Neural cell (in vitro differentiated cells): ENCODE results near the gene EIF4G3. TPM values are rescaled to one million over a fixed set of nuclear protein-coding genes. Genes with fewer than 3 reads are reported as not detected.

ENCODE experiments used
- H2AFZ ChIP-seq: fragments of 200-600, 300-800 bp; sonication (generic), shearing (Covaris generic); 2 replicates; pipeline ENCODE4 v1.6.0; 2014; ENCODE audit warnings: low read depth, mild to moderate bottlenecking, antibody characterized with exemption, low read length, moderate library complexity
- H3F3A ChIP-seq: fragments of 200-600 bp; shearing (Covaris generic); 2 replicates; pipeline ENCODE4 v1.6.1; 2016; ENCODE audit warnings: mild to moderate bottlenecking, moderate library complexity, mixed read lengths, antibody characterized with exemption, low read length; ENCODE audit not compliant: insufficient read depth, poor library complexity, severe bottlenecking
- H3K27ac ChIP-seq: fragments of 200-600, 300-800 bp; sonication (generic), shearing (Covaris generic); 2 replicates; pipeline ENCODE4 v1.5.1; 2014; ENCODE audit warnings: mild to moderate bottlenecking, low read length, moderate library complexity
- H3K27me3 ChIP-seq: fragments of 300-800, 200-600 bp; sonication (generic), shearing (Covaris generic); 2 replicates; pipeline ENCODE4 v1.6.0; 2014; ENCODE audit warnings: mild to moderate bottlenecking, low read depth, low read length, moderate library complexity; ENCODE audit not compliant: insufficient read depth
- H3K36me3 ChIP-seq: fragments of 300-800, 200-600 bp; sonication (generic), shearing (Covaris generic); 2 replicates; pipeline ENCODE4 v1.5.1; 2014; ENCODE audit warnings: mild to moderate bottlenecking, antibody characterized with exemption, low read length, moderate library complexity; ENCODE audit not compliant: insufficient read depth
- H3K4me2 ChIP-seq: fragments of 300-800, 200-600 bp; sonication (generic), shearing (Covaris generic); 2 replicates; pipeline ENCODE4 v1.6.0; 2014; ENCODE audit warnings: mild to moderate bottlenecking, low read length
- H3K4me3 ChIP-seq: fragments of 300-800, 200-600 bp; sonication (generic), shearing (Covaris generic); 2 replicates; pipeline ENCODE4 v1.5.1; 2014; ENCODE audit warnings: mild to moderate bottlenecking, low read length, moderate library complexity
- H3K79me2 ChIP-seq: fragments of 200-600 bp; shearing (Covaris generic); replicated peaks from 2 replicates; pipeline ENCODE4 v1.6.0; 2014; ENCODE audit warnings: mild to moderate bottlenecking, low read length, moderate library complexity; ENCODE audit not compliant: insufficient read depth
- H3K9ac ChIP-seq: fragments of 300-800, 200-600 bp; sonication (generic), shearing (Covaris generic); 2 replicates; pipeline ENCODE4 v1.6.1; 2016; ENCODE audit warnings: mild to moderate bottlenecking, low read length, mixed read lengths
- H3K9me2 ChIP-seq: fragments of 200-600 bp; shearing (Covaris generic); 2 replicates; pipeline ENCODE4 v1.6.1; 2016; ENCODE audit warnings: mild to moderate bottlenecking, low read length, mixed read lengths; ENCODE audit not compliant: insufficient read depth
- H3K9me3 ChIP-seq: fragments of 200-600, 300-800 bp; sonication (generic), shearing (Covaris generic); 2 replicates; pipeline ENCODE4 v1.6.1; 2016; ENCODE audit warnings: mild to moderate bottlenecking, mixed run types, low read length, moderate library complexity, mixed read lengths
- H4K20me1 ChIP-seq: fragments of 200-600 bp; shearing (Covaris generic); 2 replicates; pipeline ENCODE4 v1.6.1; 2016; ENCODE audit warnings: mild to moderate bottlenecking, mixed run types; ENCODE audit not compliant: insufficient read depth
- CTCF ChIP-seq: fragments of 450-650 bp; IDR thresholded peaks from 2 replicates; pipeline ENCODE4 v1.5.1; 2014; ENCODE audit warnings: antibody characterized with exemption, mild to moderate bottlenecking, moderate library complexity; ENCODE audit not compliant: poor library complexity, severe bottlenecking
- EP300 ChIP-seq: fragments of 450-650 bp; conservative IDR thresholded peaks from 2 replicates; pipeline ENCODE4 v1.6.1; 2014; ENCODE audit warnings: antibody characterized with exemption, mild to moderate bottlenecking, moderate library complexity; ENCODE audit not compliant: poor library complexity, severe bottlenecking
- EZH2 ChIP-seq: fragments of 200-600, 300-800 bp; shearing (Covaris generic), sonication (generic); IDR thresholded peaks from 2 replicates; pipeline ENCODE4 v1.6.1; 2014; ENCODE audit warnings: antibody characterized with exemption, low read length, borderline replicate concordance, mild to moderate bottlenecking; ENCODE audit not compliant: insufficient read depth, poor library complexity, severe bottlenecking
- MXI1 ChIP-seq: fragments of 450-650 bp; conservative IDR thresholded peaks from 2 replicates; pipeline ENCODE4 v1.6.1; 2014; ENCODE audit warnings: antibody characterized with exemption, mild to moderate bottlenecking; ENCODE audit not compliant: poor library complexity, severe bottlenecking
- POLR2AphosphoS5 ChIP-seq: IDR thresholded peaks from 2 replicates; pipeline ENCODE4 v1.6.1; 2012
- RAD21 ChIP-seq: fragments of 450-650 bp; conservative IDR thresholded peaks from 2 replicates; pipeline ENCODE4 v1.6.1; 2014; ENCODE audit warnings: antibody characterized with exemption, mild to moderate bottlenecking, moderate library complexity
- SMC3 ChIP-seq: fragments of 450-650 bp; conservative IDR thresholded peaks from 2 replicates; pipeline ENCODE4 v1.6.1; 2014; ENCODE audit warnings: antibody characterized with exemption, mild to moderate bottlenecking, moderate library complexity; ENCODE audit not compliant: poor library complexity
- TAF1 ChIP-seq: IDR thresholded peaks from 2 replicates; pipeline ENCODE4 v1.6.1; 2012; ENCODE audit warnings: low read depth
- polyA plus RNA-seq: library from polyadenylated mRNA; depleted of rRNA; stranded (reverse); fragments of >200 nt; gene quantifications from 2 replicates; pipeline ENCODE4 v1.2.3, GENCODE V29; 2014
- TF ChIP-seq, protein P1 (sequence below): IDR thresholded peaks from 2 replicates; pipeline ENCODE4 v1.6.1; 2012; ENCODE audit warnings: borderline replicate concordance

Gene EIF4G3
- polyA plus RNA-seq, 1 donor from 2014 or later: 56.9 TPM

DNA sequence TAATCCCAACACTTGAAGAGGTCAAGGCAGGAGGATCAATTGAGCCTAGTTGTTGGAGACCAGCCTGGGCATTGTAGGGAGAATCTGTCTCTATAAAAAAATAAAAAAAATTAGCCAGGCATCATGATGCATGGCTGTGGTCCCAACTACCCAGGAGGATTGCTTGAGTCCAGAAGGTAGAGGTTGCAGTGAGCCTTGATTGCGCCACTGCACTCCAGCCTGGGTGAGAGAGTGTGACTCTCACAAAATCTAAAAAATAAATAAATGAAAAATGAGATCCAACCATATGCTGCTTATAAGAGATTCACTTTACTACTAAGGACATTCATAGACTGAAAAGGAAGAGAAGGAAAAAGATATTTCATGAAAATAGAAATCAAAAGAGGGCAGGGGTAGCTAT, 342.5 kb downstream of the EIF4G3 start:
- TF ChIP-seq SMC3: no peak
- TF ChIP-seq EZH2: no peak
- TF ChIP-seq EP300: no peak
- TF ChIP-seq RAD21: no peak
- TF ChIP-seq, protein P1, sequence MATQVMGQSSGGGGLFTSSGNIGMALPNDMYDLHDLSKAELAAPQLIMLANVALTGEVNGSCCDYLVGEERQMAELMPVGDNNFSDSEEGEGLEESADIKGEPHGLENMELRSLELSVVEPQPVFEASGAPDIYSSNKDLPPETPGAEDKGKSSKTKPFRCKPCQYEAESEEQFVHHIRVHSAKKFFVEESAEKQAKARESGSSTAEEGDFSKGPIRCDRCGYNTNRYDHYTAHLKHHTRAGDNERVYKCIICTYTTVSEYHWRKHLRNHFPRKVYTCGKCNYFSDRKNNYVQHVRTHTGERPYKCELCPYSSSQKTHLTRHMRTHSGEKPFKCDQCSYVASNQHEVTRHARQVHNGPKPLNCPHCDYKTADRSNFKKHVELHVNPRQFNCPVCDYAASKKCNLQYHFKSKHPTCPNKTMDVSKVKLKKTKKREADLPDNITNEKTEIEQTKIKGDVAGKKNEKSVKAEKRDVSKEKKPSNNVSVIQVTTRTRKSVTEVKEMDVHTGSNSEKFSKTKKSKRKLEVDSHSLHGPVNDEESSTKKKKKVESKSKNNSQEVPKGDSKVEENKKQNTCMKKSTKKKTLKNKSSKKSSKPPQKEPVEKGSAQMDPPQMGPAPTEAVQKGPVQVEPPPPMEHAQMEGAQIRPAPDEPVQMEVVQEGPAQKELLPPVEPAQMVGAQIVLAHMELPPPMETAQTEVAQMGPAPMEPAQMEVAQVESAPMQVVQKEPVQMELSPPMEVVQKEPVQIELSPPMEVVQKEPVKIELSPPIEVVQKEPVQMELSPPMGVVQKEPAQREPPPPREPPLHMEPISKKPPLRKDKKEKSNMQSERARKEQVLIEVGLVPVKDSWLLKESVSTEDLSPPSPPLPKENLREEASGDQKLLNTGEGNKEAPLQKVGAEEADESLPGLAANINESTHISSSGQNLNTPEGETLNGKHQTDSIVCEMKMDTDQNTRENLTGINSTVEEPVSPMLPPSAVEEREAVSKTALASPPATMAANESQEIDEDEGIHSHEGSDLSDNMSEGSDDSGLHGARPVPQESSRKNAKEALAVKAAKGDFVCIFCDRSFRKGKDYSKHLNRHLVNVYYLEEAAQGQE: no peak
- TF ChIP-seq POLR2AphosphoS5: no peak
- no peak for TF ChIP-seq TAF1
- TF ChIP-seq MXI1: no peak
- no peak for TF ChIP-seq CTCF
- Histone ChIP-seq H2AFZ (no peak overlapping the region), H3K27ac (no peak overlapping the region), H4K20me1 (no peaks in the 10 kb centered on the region), H3K4me2 (no peak overlapping the region), H3K36me3 (no peaks in the 10 kb centered on the region), H3K79me2 (no peaks in the 10 kb centered on the region), H3K9me2 (no peaks in the 10 kb centered on the region), H3K9me3 (no peaks in the 10 kb centered on the region), H3K4me3 (no peak overlapping the region), H3F3A (no peaks in the 10 kb centered on the region), H3K27me3 (no peaks in the 10 kb centered on the region), H3K9ac (no peak overlapping the region)

- Histone ChIP-seq H3K27ac (no peak overlapping the region), H3K4me3 (no peak overlapping the region), H3K36me3 (peaks cover 7% of the 10 kb centered on the region), H2AFZ (no peak overlapping the region), H3K4me2 (no peak overlapping the region), H3K9ac (no peak overlapping the region), H3K79me2 (no peaks in the 10 kb centered on the region), H3K27me3 (no peaks in the 10 kb centered on the region), H3F3A (no peaks in the 10 kb centered on the region), H3K9me3 (no peaks in the 10 kb centered on the region), H4K20me1 (no peaks in the 10 kb centered on the region), H3K9me2 (no peaks in the 10 kb centered on the region)
- TF ChIP-seq MXI1: no peak
- TF ChIP-seq TAF1: no peak
- TF ChIP-seq, protein P1: no peak
- TF ChIP-seq POLR2AphosphoS5: no peak
- TF ChIP-seq EZH2: no peak
- no peak for TF ChIP-seq CTCF
- no peak for TF ChIP-seq RAD21
- TF ChIP-seq EP300: no peak
Measured at GRCh38 chr1:20830378-20830777, 346.3 kb downstream of the EIF4G3 start.
